ENCODE data around the gene KLHL26. TPM values are rescaled to one million over a fixed set of nuclear protein-coding genes. Genes with fewer than 3 reads are reported as not detected.

Gene KLHL26
- total and polyA plus RNA-seq, 9 of the 15 experiments (the other 6 are each of a cell fraction or from before 2014, with no cell fraction given): 0.13 to 13.3 (median 1.4) TPM

- Histone ChIP-seq H2AFZ (ENCODE audit: low read depth, low read length) (peak overlapping the region; percentile 98), H3K27me3 (ENCODE audit: control insufficient read depth in 2 of 2, insufficient read depth in 2 of 2, low read length in 2 of 2) (peaks cover 10 to 16% of the 10 kb centered on the region in 2 experiments; a peak in 4 of 5 replicates), H3K4me2 (ENCODE audit: insufficient read depth, low read length) (peak overlapping the region; percentile 91), H3K4me3 (peak overlapping the region; percentile 100), H3K9ac (ENCODE audit: insufficient read depth in 1 of 2, low read depth in 2 of 2, low read length in 2 of 2) (peak overlapping the region; percentile 41 to 87; a peak in 3 of 4 replicates), H4K20me1 (replicated peaks; ENCODE audit: control insufficient read depth, insufficient read depth, low read length) (0 out of 2 replicates have a peak, but pooled peaks cover 3% of the 10 kb centered on the region), H3K9me1 (ENCODE audit: control insufficient read depth, insufficient read depth, low read length) (no peaks in the 10 kb centered on the region), H3K4me1 (replicated peaks in 1 of 2; ENCODE audit: control insufficient read depth in 2 of 2, insufficient read depth in 2 of 2, low read length in 2 of 2) (peaks cover 4 to 25% of the 10 kb centered on the region in 2 experiments; a peak in 4 of 5 replicates), H3K9me3 (replicated peaks; ENCODE audit: control insufficient read depth, insufficient read depth, low read depth, low read length) (no peaks in the 10 kb centered on the region), H3K36me3 (ENCODE audit: control insufficient read depth, insufficient read depth, low read length) (no peaks in the 10 kb centered on the region), H3K27ac (ENCODE audit: extremely low read depth, low read depth, low read length) (peak overlapping the region; percentile 44), H3K79me2 (ENCODE audit: control insufficient read depth, insufficient read depth, low read length) (peaks cover 21% of the 10 kb centered on the region)
- intact Hi-C loops (cut with micrococcal nuclease): loop anchor here (5.0 kb wide), 2 partner anchors 44 to 196 kb away; partner anchors contain the start of gene UPF1
- 0% methylated on average over 19 of the region's 44 CpGs for WGBS (ENCODE audit: insufficient coverage, low coverage, missing lambda C conversion rate)
- in situ Hi-C loops (cut with MboI): no loop called here
- ATAC-seq (peak; percentile 95), FAIRE-seq (peak; percentile 88), DNase-seq (ENCODE audit: extremely low read depth in 1 of 4, low spot score in 3 of 4) (peak; percentile 94 to 99 (median 98))
- CTCF ChIA-PET (ENCODE audit: low intra/inter-chr PET ratio): no interaction called here
- POLR2A ChIA-PET: no interaction called here
- no TSS peak for BruUV-seq (replicated peaks)
- TF ChIP-seq EP400 (IDR thresholded peaks at IDR 0.05): no peak
- peak; percentile 98 for TF ChIP-seq ZBTB26 (CRISPR knock-in tag; IDR thresholded peaks at IDR 0.05)
- TF ChIP-seq REST (IDR thresholded peaks at IDR 0.05; ENCODE audit: borderline replicate concordance): no peak
- TF ChIP-seq REST (CRISPR knock-in tag; IDR thresholded peaks at IDR 0.05; ENCODE audit: low read depth): peak; percentile 64; the same call in 1 of the 2 replicates
- TF ChIP-seq HLTF (IDR thresholded peaks at IDR 0.05): peak; percentile 88
- TF ChIP-seq KDM4B (IDR thresholded peaks at IDR 0.05; ENCODE audit: borderline replicate concordance in 2 of 2, low read depth in 1 of 2): peak in 1 of 2 experiments; percentile 36; a peak in 1 of 4 replicates
- no peak for TF ChIP-seq PML (IDR thresholded peaks at IDR 0.05; ENCODE audit: low read length)
- peak; percentile 77; the same call in 1 of the 2 replicates for TF ChIP-seq NKRF (IDR thresholded peaks at IDR 0.05; ENCODE audit: borderline replicate concordance)
- no peak for TF ChIP-seq MEF2D (tag; conservative IDR thresholded peaks at IDR 0.05; ENCODE audit: low read depth)
These were observed 452 bp upstream of the KLHL26 start for GRCh38 chr19:18636183-18636968.
